DND-41 (cell line): Measurements from ENCODE around the gene HEYL.
"Not testable (repeated sequence)": the region's sequence is repeated elsewhere in the genome, so short reads cannot be mapped to it uniquely, and the experiment has no call there.

Experiments used
- ATAC-seq: fragments of 200-7000 bp; cut with Tn5 transposase; 3 replicates; pipeline ENCODE4 v1.9.1; 2021; ENCODE audit warnings: low read depth; ENCODE audit not compliant: insufficient read depth
- DNase-seq: peaks from one replicate; pipeline ENCODE4 v3.0.0-alpha.2; 2020
- H2AFZ ChIP-seq: 2 replicates; pipeline ENCODE4 v1.6.0; 2012; ENCODE audit warnings: low read depth, low read length
- H3K27ac ChIP-seq: 2 replicates; pipeline ENCODE4 v1.5.1; 2012; ENCODE audit warnings: low read length, inconsistent platforms
- H3K27me3 ChIP-seq: fragments of 200-600 bp; sonication (generic); 2 replicates; pipeline ENCODE4 v1.6.0; 2012; ENCODE audit warnings: low read length, mild to moderate bottlenecking, inconsistent platforms; ENCODE audit not compliant: insufficient read depth, poor library complexity
- H3K36me3 ChIP-seq: 2 replicates; pipeline ENCODE4 v1.5.1; 2012; ENCODE audit warnings: low read length, inconsistent platforms; ENCODE audit not compliant: insufficient read depth
- H3K4me1 ChIP-seq: 2 replicates; pipeline ENCODE4 v1.5.1; 2012; ENCODE audit warnings: mild to moderate bottlenecking, low read length; ENCODE audit not compliant: insufficient read depth
- H3K4me2 ChIP-seq: 2 replicates; pipeline ENCODE4 v1.6.0; 2012; ENCODE audit warnings: mild to moderate bottlenecking, moderate library complexity, low read length, inconsistent platforms; ENCODE audit not compliant: insufficient read depth
- H3K4me3 ChIP-seq, 2 experiments: fragments of 200-600 bp in 1 of 2; shearing (Covaris generic) in 1 of 2; 2 replicates each; pipeline ENCODE4 v1.5.1; 2012 to 2016; ENCODE audit warnings: inconsistent platforms in 2 of 2, low read length in 2 of 2, mild to moderate bottlenecking in 2 of 2, low read depth in 1 of 2, moderate library complexity in 1 of 2
- H3K79me2 ChIP-seq: 2 replicates; pipeline ENCODE4 v1.6.0; 2012; ENCODE audit warnings: low read length, inconsistent platforms; ENCODE audit not compliant: insufficient read depth
- H3K9ac ChIP-seq: 2 replicates; pipeline ENCODE4 v1.6.0; 2012; ENCODE audit warnings: low read depth, mild to moderate bottlenecking, inconsistent platforms, low read length, moderate library complexity
- H3K9me3 ChIP-seq: 2 replicates; pipeline ENCODE4 v1.5.1; 2012; ENCODE audit warnings: low read length, moderate library complexity, mild to moderate bottlenecking, inconsistent platforms; ENCODE audit not compliant: insufficient read depth, severe bottlenecking
- H4K20me1 ChIP-seq: 2 replicates; pipeline ENCODE4 v1.6.0; 2012; ENCODE audit warnings: low read length; ENCODE audit not compliant: insufficient read depth
- CTCF ChIP-seq: IDR thresholded peaks from 2 replicates; pipeline ENCODE4 v1.5.1; 2012; ENCODE audit warnings: borderline replicate concordance, low read length, moderate library complexity, mild to moderate bottlenecking; ENCODE audit not compliant: poor library complexity, severe bottlenecking; ENCODE audit errors: extremely low read depth
- EZH2 ChIP-seq: IDR thresholded peaks from 3 replicates; pipeline ENCODE4 v1.6.1; 2012; ENCODE audit warnings: borderline replicate concordance, low read depth, mild to moderate bottlenecking, moderate library complexity, low read length, inconsistent platforms; ENCODE audit not compliant: severe bottlenecking

Gene HEYL

GRCh38 chr1:39609618-39610331 lies 29.7 kb downstream of the HEYL start:
- peaks cover 3% of the 10 kb centered on the region for H3K27me3 ChIP-seq
- H3K27ac ChIP-seq, result no peak overlapping the region
- no peaks in the 10 kb centered on the region for H3K36me3 ChIP-seq
- H3K4me2 ChIP-seq, result no peak overlapping the region
- no peaks in the 10 kb centered on the region for H3K4me1 ChIP-seq
- TF ChIP-seq CTCF, result peak; percentile 76
- TF ChIP-seq EZH2, result no peak
- H3K79me2 ChIP-seq, result no peaks in the 10 kb centered on the region
- H4K20me1 ChIP-seq, result no peaks in the 10 kb centered on the region
- no peaks in the 10 kb centered on the region for H3K9me3 ChIP-seq
- DNase-seq (peak; percentile 59), ATAC-seq (peak; percentile 86)
- no peak overlapping the region for H3K9ac ChIP-seq
- H3K4me3 ChIP-seq, result no peak overlapping the region
- H2AFZ ChIP-seq, result peak overlapping the region; percentile 52; the same call in 1 of the 2 replicates

- Histone ChIP-seq H3K4me3 (no peak overlapping the region), H2AFZ (peak overlapping the region; percentile 52; the same call in 1 of the 2 replicates), H3K9ac (no peak overlapping the region), H3K79me2 (no peaks in the 10 kb centered on the region), H3K27me3 (peaks cover 3% of the 10 kb centered on the region), H3K27ac (no peak overlapping the region), H3K9me3 (no peaks in the 10 kb centered on the region), H4K20me1 (no peaks in the 10 kb centered on the region), H3K4me1 (no peaks in the 10 kb centered on the region), H3K4me2 (no peak overlapping the region), H3K36me3 (no peaks in the 10 kb centered on the region)
- ATAC-seq (no peak), DNase-seq (no peak)
- no peak for TF ChIP-seq EZH2
- no peak for TF ChIP-seq CTCF
Measured at GRCh38 chr1:39608921-39609320, 30.5 kb downstream of the HEYL start.

- not testable (repeated sequence) for H3K9ac ChIP-seq, H3K27me3 ChIP-seq, H3K36me3 ChIP-seq, H3K4me1 ChIP-seq, H3K79me2 ChIP-seq, H3K4me3 ChIP-seq, H3K4me2 ChIP-seq, ATAC-seq, H4K20me1 ChIP-seq, H3K27ac ChIP-seq, H2AFZ ChIP-seq, H3K9me3 ChIP-seq, DNase-seq
Measured at GRCh38 chr1:39603677-39604076, 35.8 kb downstream of the HEYL start.

GRCh38 chr1:39601667-39602255 lies 37.7 kb downstream of the HEYL start:
- not testable (repeated sequence) for H4K20me1 ChIP-seq, H3K27me3 ChIP-seq, DNase-seq, H3K4me3 ChIP-seq, H3K36me3 ChIP-seq, H3K4me2 ChIP-seq, ATAC-seq, H2AFZ ChIP-seq, H3K79me2 ChIP-seq, H3K4me1 ChIP-seq, H3K9me3 ChIP-seq, H3K27ac ChIP-seq, H3K9ac ChIP-seq
